ENCODE results near the gene METAP1D. TPM values are rescaled to one million over a fixed set of nuclear protein-coding genes. Genes with fewer than 3 reads are reported as not detected.

METAP1D gene
- total and polyA plus RNA-seq, 4 donors: 3.3 to 7.1 (median 4.4) TPM

DNA sequence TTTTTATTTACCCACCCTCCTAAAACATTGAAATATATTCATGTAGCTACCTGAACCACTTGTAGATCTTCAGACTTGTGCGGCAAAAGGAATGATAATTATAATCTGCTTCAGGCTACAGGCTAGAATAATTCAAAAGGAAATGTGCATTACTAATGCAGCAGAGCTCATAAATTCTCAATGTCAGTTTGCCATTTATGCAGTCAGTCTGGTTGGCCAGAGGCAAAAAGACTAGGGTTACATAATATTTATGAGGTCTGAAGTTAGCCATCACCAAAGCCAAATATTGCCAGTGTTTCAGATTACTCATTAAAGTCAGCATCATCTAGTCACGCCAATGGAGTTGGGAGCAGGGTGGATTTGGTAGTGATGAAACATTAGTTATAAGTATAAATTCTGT, 38.9 kb downstream of the METAP1D start:
- 80% methylated on average over 2 of the region's 2 CpGs for WGBS
- no peak overlapping the region for H3K9ac ChIP-seq (ENCODE audit: low read depth in 1 of 2, low read length in 2 of 2)

GRCh38 chr2:172039011-172039704, 39.4 kb downstream of the METAP1D start:
- TF ChIP-seq YY1 (IDR thresholded peaks at IDR 0.05) (no peak), CTCF (IDR thresholded peaks at IDR 0.05; ENCODE audit: low read depth, low read length, missing input control) (no peak), SP1 (IDR thresholded peaks at IDR 0.05) (no peak), NR2F2 (IDR thresholded peaks at IDR 0.05) (no peak), ZBTB33 (IDR thresholded peaks at IDR 0.05) (no peak), GABPA (IDR thresholded peaks at IDR 0.05 in 1 of 2, conservative IDR thresholded peaks at IDR 0.05 in 1 of 2) (no peak), HNF4A (conservative IDR thresholded peaks at IDR 0.05) (no peak), REST (IDR thresholded peaks at IDR 0.05) (no peak), HNF4G (IDR thresholded peaks at IDR 0.05) (no peak), FOXA2 (IDR thresholded peaks at IDR 0.05) (no peak), ATF3 (IDR thresholded peaks at IDR 0.05) (no peak), TAF1 (conservative IDR thresholded peaks at IDR 0.05) (no peak), EGR1 (IDR thresholded peaks at IDR 0.05; ENCODE audit: low read depth in 2 of 2) (no peak)
- no peak overlapping the region for H3K27ac ChIP-seq (ENCODE audit: low read depth in 1 of 2, low read length in 2 of 2)
- WGBS: 91% methylated on average over 3 of the region's 3 CpGs
- no peaks in the 10 kb centered on the region for H3K27me3 ChIP-seq (ENCODE audit: control insufficient read depth in 4 of 4, insufficient read depth in 4 of 4, low read length in 3 of 4)
- DNase-seq (ENCODE audit: low spot score): no peak
- no peak overlapping the region for H3K9ac ChIP-seq (ENCODE audit: low read depth in 1 of 2, low read length in 2 of 2)
- no peak overlapping the region for H3K4me3 ChIP-seq (ENCODE audit: low read depth in 1 of 3, low read length in 3 of 3)
- H3K36me3 ChIP-seq (ENCODE audit: control insufficient read depth in 4 of 4, insufficient read depth in 3 of 4, low read depth in 1 of 4, low read length in 3 of 4): no peaks in the 10 kb centered on the region
- H3K9me3 ChIP-seq (ENCODE audit: control insufficient read depth in 4 of 4, low read length in 3 of 4): no peaks in the 10 kb centered on the region
- H3K4me1 ChIP-seq (ENCODE audit: control insufficient read depth in 4 of 4, insufficient read depth in 4 of 4, low read length in 3 of 4): no peaks in the 10 kb centered on the region

More for the DNA sequence above, 38.9 kb downstream of the METAP1D start:
- TF ChIP-seq JUND (IDR thresholded peaks at IDR 0.05): no peak
- TF ChIP-seq HNF4G (IDR thresholded peaks at IDR 0.05): no peak
- TF ChIP-seq ZBTB33 (IDR thresholded peaks at IDR 0.05): no peak
- TF ChIP-seq EGR1 (IDR thresholded peaks at IDR 0.05; ENCODE audit: low read depth in 2 of 2): no peak
- H3K4me1 ChIP-seq (ENCODE audit: control insufficient read depth in 4 of 4, insufficient read depth in 4 of 4, low read length in 3 of 4): no peaks in the 10 kb centered on the region
- no peaks in the 10 kb centered on the region for H3K27me3 ChIP-seq (ENCODE audit: control insufficient read depth in 4 of 4, insufficient read depth in 4 of 4, low read length in 3 of 4)
- H3K36me3 ChIP-seq (ENCODE audit: control insufficient read depth in 4 of 4, insufficient read depth in 3 of 4, low read depth in 1 of 4, low read length in 3 of 4): no peaks in the 10 kb centered on the region
- no peak overlapping the region for H3K27ac ChIP-seq (ENCODE audit: low read depth in 1 of 2, low read length in 2 of 2)
- H3K9me3 ChIP-seq (ENCODE audit: control insufficient read depth in 4 of 4, low read length in 3 of 4): no peaks in the 10 kb centered on the region
- DNase-seq (ENCODE audit: low spot score): no peak
- H3K4me3 ChIP-seq (ENCODE audit: low read depth in 1 of 3, low read length in 3 of 3): no peak overlapping the region

Measured in liver (tissue), 9 donors.